HG03442 (cell line): ENCODE results near the gene LARGE2.
A peak's percentile ranks its signal among the peaks of the same experiment; 100 is the strongest.

Experiments
- ATAC-seq: cut with Tn5 transposase; IDR thresholded peaks from one replicate; pipeline ENCODE4 v1.9.1; 2021; ENCODE audit warnings: mild to moderate bottlenecking, moderate library complexity; ENCODE audit not compliant: unreplicated experiment

Gene LARGE2

GRCh38 chr11:45928535-45929215 is 6.2 kb downstream of the LARGE2 start:
- ATAC-seq, result no peak

DNA sequence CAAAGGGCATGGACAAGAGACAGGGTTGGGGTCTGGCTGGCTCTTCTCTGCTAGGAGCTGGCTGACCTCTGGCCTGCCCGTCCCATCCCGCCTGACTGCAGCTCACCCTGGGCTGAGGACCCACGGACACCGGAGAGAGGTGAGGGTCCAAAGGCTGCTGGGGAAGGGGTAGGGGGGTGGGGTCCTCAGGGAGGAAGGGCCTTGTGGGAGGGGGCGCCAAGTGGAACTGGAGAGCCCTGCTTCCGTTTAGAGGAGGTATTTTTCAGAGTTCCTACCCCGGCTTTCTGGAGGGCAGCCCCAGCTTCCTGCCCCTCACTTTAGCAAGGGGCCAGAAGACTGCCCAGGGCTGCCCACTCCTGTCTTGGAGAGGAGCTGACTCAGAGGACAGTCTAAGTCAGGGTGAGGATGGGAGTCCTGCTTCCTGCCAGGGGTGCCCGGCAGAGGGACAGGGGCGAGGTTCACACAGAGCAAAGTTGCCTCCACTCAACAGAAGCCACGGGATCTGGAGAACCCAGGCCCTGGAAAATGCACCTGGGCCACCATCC is 7.1 kb downstream of the LARGE2 start:
- no peak for ATAC-seq

DNA sequence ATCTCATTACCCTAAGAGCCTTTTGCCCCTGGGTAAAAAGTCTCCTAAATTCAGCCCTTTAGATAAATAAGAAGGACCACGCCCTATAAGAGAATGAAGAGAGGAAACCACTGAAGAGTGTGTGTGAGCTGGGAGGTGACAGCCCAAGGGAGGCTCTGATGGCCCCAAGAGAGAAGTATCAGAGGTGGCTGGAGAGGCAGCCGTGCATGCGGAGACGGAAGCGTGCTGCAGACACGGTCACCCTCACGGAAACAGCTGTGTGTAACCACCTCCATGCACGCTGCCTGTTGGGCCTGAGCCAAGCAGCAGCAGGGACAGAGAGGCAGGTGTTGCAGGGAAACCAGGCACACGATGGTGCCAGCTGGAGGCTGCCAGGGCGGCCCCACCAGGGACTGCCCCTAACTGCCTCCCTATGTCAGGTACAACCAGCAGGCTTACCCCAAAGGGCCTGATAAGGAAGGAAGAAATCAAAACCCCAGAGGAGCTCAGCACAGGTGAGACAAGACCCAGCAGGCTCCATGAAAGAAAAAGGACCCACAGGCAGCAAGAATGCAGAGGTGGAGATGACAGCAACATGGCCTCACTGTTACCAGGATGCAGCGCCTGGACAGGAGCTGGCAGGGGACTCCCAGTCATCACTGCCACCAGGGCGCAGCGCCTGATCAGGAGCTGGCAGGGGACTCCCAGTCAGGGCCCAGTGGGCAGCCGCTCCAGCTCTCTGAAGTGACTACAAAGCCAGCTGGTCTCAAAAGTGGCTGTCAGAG is 7.8 kb downstream of the LARGE2 start:
- ATAC-seq, result peak; percentile 93

DNA sequence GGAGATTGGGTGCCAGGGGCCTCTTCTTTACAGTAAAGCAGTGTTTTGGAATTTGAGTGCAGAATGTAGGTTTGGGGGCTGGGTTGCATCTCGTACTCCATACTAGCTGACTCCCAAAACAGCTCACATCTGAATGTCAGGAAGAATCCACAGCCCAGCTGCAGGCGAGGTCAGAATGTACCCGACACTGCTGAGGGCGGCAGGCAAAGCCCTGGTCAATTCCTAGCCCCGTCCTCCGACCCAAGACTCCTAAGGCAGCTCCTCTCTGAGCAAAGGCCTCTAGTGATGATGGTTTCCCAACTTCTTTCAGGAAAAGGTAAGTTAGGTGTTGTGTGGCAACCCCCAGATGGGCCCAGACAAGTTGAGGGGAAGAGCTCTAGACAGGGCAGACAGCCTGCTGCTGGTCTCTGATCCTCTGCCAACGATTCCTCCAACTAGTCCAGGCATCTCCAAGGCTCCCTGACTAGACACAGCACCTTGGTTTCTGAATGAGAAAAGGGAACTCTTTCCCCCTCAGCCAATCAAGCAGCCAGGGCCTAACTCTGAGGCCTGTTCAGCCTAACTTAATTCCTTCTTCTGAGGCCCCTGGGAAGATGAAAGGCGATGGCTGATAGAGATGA is 8.6 kb downstream of the LARGE2 start:
- ATAC-seq, result no peak

GRCh38 chr11:45931739-45932138 is 9.3 kb downstream of the LARGE2 start:
- ATAC-seq, result no peak

- ATAC-seq, result no peak
Observed at GRCh38 chr11:45932217-45932616, 9.8 kb downstream of the LARGE2 start.

GRCh38 chr11:45933131-45933831 is 10.8 kb downstream of the LARGE2 start:
- no peak for ATAC-seq

DNA sequence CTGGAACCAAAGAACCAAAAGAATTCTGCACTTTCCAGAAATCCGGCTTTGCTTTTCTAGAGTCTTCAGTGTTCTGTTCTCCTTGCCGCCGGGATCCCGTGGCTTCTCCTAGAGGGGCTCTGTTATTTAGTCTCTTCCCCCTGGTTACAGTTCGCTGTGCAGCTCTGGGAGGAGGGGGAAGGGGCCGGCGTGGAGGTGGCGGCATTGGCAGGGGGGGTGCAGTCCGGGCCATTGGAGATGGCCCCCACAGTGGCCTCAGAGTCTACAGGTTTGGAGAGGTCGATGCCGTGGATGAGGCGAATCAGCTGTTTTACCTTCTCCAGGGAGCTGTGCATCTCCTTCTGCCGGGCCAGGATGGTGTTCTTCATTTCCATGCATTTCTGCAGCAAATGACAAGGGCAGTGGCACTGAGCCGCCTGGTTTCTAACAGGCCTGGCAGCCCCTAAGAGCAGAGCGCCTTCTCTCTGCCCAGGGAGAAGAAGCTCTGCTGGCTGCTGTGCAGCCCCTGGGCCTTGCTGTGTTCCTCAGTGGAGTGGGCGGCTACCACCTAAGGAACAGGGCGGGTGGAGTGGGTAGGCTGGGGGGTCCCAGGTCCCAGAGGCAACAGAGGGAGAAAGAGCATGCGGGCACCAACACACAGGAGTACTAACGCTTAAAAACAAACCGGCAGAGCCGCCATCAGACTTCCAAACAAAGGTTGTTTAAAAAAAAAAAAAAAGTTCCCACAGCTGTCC is 11.6 kb downstream of the LARGE2 start:
- ATAC-seq, result no peak

DNA sequence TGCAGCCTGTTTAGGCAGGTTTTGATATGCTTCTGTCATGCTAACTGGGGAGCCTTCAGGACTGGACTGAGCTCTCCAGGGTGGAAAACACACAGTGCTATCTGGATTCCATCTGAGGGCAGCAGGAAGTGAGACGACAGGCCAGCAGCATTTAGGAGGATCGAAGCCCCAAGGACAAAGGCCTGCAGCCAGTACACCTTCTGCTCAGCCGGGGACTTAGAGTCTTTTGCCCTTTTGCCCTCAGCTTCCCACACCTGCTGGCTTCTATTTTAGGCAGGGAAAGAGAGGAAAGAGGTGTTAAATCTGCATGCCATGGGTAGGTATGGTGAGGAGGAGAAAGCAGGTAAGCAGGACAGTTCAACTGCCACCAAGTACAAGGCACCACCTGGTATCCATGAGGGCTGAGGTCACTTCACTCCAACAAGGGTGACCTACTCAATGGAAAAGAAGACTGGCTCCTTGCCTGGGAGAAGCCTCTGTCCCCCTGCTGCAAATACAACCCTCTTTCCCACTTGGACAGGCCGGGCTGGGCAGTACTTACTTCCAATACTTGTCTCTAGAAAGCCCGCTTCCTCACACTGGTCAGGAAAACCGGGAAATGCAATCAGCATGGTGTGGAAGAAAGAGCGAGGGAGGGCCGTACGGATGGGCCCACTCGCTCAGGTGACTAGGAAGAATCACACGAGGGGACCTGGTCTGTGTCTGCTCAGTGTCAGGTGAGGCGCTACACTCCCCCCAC is 12.3 kb downstream of the LARGE2 start:
- ATAC-seq, result no peak

DNA sequence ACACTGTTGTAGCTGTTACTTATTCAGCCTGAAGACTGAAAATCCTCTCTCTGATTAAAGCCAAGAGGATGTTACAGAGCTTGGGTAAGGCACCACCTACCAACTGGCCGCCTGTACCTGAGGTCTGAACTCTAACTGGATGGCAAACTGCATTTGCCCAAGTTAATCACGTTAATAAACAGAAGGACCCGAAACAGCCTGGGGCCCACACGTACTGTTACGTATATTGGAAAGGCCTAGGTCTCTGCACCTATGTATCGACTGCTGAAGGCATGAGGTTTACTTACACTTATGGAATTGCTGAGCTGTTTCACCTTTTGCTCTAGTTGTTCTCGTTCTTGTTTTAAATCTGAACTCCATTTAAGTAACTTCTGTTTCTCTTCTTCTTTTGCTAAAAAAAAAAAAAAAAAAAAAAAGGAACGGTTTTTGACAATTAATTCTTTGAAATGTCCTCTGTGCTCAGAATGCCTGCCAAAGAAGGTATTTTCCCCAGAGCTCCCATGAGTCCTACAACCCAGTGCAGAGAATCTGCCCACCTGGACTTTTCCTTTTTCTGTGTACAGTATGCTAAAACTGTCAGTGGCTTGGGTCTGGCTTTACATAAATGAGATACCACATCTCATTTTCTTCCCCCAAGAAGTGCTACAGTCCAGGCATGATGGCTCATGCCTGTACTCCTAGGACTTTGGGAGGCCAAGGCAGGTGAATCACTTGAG is 13.1 kb downstream of the LARGE2 start:
- no peak for ATAC-seq

DNA sequence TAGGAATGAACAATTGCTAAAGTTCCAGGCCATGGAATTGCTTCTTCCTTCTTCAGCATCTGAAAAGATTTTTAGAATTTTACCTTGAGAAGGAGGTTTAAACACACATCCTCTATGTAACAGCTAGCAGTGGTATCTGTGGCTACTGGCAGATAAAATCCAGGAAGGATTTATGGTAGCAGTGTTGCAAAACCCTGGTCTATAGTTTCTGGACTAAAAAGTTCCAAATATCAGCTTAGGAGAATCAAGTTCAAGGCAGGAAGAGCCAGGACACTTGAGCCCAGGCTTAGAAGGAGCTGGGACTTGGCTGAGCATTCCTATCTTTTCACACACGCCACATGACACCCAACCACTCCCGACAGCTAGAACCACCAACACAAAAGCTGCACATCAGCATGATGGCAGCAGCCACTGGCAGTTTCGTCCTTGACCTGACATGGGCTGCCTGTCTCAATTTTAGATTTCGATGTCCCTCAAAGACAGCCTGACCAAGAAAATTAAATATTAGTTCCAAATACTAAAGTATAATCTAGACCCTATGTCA is 14.1 kb downstream of the LARGE2 start:
- ATAC-seq, result no peak

DNA sequence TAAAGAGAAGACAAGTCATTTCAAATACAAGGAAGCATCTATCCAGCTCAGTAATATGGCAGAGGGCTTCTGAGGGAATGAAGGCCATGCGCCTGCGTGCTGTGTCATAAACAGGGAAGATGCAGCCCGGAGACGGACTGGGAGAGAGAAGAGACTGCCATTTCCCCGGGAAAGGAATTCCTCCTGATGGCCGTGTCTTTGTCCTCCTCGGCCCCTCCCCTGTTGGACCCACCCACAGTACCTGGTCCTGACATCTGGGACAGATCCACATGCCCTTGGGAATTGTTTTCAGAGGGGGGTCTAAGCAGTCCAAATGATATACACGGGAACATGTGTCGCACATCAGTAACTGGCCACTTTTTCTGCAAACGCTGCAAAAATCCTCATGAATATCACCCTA is 15.5 kb downstream of the LARGE2 start:
- ATAC-seq, result no peak

- ATAC-seq, result no peak
Observed at GRCh38 chr11:45939836-45940235, 17.4 kb downstream of the LARGE2 start.

DNA sequence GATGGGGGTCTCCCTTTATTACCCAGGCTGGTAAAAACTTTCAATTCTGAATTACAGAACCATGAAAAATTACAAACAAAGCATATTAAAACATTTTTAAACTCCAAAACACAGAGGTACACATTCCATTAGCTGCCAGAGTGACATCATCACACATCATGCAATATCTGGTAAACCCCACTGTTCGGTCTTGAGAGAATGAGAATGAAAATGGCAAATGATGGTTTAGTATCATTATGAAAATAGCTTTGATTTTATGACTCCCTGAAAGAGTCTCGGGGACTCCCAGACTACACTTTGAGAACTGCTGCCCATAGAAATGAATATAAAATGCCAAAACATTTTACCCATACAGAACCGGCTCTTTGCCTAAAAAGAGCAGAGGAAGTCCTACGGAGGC is 18.8 kb downstream of the LARGE2 start:
- ATAC-seq, result no peak

DNA sequence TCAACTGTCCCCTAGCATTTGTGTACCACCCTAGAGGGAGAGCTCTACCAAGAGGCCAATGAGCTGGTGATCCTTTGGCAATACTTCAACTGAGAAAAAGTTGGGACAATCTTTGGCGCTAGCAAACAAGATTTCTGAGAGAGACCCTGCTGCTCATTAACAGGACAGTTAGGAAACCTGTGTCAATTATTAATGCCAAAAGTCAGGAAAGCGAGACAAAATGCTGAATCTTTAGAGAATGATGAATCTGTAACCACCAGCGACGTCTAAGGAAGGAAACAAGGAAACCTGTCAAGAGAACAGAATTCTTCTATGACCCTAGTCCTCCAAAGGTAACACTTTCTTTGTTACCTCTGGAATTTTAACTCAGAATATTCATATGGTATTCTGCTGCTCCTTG is 19.9 kb downstream of the LARGE2 start:
- no peak for ATAC-seq

DNA sequence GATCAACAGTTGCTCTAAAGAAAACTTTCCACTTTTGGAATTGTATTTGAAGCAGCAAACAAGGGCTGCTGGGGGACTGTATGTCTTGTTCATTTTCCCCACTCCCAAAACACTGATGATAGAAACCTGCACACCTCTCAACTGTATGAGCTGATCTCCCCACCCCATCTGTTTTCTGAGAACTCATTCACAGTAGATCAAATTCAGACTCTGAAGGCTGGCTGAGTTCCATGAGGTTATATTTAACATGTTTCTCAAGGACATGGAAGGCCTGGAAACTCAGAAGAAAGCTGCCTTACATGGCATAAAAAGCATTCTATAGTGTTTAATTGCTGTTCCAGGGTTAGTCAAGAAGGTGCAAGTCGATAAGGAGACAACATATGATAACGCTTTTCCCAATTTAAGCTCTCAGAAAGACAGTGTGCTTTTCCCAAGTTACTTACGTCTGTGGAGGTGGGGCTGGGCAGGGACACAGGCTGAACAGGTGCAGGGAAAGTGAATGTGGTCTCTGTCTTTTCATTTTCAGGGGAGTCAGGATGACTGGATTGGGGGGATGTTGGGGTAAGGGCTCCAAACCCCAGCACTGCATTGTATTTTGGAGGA is 23.0 kb downstream of the LARGE2 start:
- no peak for ATAC-seq

- ATAC-seq, result no peak
Observed at GRCh38 chr11:45947885-45948284, 25.4 kb downstream of the LARGE2 start.

DNA sequence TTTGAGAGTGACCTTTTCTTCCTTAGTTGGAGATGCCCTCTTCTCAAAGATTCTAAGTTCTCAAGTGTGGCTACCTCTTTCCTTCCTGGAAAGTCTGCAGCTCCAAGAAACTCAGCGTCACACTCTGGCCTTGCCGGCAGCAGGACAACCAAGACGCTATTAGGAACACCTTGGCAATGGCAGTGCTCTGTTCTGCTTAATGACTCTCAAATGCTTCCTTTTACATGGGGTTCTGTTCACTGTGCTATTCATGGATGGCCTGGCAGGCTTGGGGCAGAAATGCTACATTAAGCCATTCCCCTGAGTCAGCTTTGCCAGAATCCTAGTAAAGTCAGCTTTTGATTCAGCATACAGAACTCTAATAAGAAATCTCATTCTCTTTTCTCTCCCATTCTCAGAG is 25.9 kb downstream of the LARGE2 start:
- ATAC-seq, result no peak

GRCh38 chr11:45949992-45950407 is 27.5 kb downstream of the LARGE2 start:
- no peak for ATAC-seq
